ENCODE results near the gene FURIN.

- TF ChIP-seq GATA2 (IDR thresholded peaks at IDR 0.05; ENCODE audit: low read depth, low read length) (no peak), GATA3 (IDR thresholded peaks at IDR 0.05; ENCODE audit: low read depth, low read length) (no peak)
Observed at GRCh38 chr15:90857883-90858443, 10.4 kb upstream of the FURIN start.

All from SH-SY5Y (cell line).